ENCODE measurements around the gene OR2AG1.
"Not testable (repeated sequence)": the region's sequence is repeated elsewhere in the genome, so short reads cannot be mapped to it uniquely, and the experiment has no call there.

OR2AG1 gene

DNA sequence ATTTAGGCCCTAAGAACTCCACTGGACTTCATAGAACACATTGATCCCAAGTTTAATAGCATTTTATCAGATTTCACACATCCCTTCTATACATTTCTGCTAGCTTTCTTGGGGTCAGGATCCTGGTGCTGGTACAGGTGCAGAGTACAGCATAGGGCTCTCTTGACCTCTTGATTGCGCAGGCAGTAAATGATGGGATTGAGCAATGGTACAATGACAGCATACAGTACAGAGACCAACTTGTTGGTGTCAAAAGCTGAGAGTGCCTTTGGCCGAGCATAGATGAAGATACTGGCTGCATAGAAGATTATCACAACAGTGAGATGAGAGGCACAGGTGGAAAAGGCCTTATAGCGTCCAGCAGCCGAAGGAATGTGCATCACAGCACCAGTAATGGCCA, 11.8 kb downstream of the OR2AG1 start:
- DNase-seq = no peak

DNA sequence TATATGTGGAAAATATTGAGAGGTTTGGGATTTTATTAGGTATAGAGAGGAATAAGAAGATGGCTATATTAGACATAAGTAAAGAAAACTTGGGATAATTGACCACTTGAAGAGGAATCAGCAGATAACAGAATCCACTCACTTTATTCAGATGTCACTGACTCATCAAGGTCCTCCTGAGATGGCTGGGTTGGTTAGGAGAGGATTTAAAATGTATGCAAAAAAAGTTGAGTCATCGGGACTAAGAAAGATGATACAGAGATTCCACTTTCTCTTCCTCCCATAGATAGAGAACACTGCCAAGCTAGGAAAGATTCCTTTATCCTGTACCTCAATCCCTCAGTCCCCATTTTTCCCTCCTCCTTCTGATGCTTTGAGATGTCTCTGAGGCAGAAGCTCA, 16.6 kb downstream of the OR2AG1 start, which contains the start of gene OR6A2:
Gene OR6A2, minus strand, starts transcription at position 288 of the 400 bp plus-strand sequence. CDS start 3,981 bp downstream, outside the sequence.
- DNase-seq = no peak

DNA sequence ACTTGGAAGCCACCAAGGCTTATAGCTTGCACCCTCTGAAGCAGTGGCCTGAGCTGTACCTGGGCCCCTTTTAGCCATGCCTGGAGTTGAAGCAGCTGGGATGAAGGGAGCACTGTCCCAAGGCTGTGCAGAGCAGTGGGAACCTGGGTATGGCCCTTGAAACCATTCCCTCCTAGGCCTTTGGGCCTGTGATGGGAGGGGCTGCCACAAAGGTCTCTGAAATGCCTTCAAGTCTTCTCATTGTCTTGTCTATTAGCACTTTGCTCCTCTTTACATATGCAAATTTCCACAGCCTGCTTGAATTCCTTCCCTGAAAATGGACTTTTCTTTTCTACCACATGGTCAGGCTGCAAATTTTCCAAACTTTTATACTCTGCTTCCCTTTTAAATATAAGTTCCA, 18.3 kb downstream of the OR2AG1 start:
- not testable (repeated sequence) for DNase-seq

DNA sequence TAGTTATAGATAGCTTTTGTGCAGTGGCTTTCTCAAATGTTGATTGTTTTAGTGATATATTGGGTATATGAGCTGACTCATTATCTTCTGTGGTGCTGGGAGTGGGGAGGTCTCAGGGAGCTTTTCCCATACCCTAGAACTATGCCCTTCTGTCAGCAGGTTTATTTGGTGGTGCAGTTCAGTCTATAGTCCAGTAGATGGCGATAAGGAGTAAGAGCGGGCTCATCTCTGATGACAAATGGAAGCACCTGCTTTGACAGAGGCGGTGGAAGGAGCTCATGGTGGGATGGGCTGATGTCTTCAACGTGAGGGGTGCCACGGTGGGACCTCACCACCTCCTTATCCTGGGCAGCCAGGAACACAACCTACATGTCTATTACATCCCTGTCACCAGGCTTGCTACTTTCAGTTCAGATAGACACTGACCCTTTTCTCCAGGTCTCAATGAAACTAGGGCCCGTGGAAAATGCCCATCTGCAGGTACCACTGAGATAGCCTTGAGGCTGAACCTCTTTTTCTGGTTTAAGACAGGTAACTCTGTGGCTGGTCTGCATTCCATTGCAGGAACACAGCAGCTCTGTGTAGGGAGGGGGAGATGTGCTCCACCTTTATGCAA, 29.7 kb downstream of the OR2AG1 start:
- DNase-seq = peak; percentile 72

DNA sequence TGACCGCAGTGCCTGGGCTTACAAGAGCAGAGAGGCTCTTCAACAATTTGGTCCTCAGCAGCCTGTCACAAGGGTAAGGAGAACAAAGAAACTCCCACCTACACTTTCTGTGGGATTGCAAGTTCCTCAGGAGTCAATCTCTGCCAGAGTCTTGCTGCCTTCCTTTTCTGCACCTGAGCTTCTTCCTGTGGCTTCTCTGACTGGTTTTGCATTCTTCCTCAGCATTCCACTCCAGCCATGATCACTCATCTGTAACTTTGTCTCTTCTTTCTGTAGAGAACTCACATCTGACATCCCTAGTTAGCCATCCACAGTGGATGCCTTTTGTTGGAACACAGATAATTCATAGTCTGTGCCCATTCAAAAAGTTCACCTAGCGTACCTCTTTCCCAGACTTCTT, 30.8 kb downstream of the OR2AG1 start:
- no peak for DNase-seq

DNA sequence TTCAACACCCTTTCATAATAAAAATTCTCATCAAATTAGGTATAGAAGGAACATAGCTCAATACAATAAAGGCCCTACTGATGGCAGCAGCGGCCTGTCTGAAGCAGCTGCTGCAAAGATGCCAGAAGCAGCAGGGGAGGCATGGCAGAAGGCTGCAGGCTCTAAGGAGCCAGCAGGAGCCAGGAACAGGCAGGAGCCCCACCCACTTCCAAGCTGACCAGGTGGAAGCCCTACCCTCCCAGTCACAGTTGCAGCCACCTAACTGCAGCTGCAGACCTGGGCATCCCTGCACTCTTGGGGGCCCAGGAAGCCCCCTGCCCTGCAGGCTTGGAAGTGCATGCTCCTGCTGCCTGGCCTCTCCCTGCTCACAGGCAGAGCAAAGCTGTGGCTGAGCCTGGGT, 34.9 kb downstream of the OR2AG1 start:
- peak; percentile 28 for DNase-seq

DNA sequence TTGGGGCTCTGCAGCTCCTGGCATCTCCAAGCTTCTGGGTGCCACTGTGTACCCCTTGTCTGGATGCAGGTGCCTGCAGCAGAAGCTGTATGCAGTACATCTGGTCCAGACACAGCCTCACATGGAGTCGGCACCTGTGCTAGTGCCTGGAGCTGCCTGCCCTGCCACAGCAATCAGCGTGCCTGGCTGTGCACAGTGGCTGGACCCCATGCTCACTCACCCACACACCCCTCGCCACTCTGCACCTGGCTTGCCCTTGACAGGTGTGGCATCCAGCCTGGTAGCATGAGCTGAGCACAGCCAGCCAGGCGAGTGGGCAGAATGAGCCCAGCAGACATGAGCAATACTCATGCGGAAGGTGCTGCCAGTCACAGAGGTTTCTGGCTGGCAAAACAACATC, 36.1 kb downstream of the OR2AG1 start:
- no peak for DNase-seq

DNA sequence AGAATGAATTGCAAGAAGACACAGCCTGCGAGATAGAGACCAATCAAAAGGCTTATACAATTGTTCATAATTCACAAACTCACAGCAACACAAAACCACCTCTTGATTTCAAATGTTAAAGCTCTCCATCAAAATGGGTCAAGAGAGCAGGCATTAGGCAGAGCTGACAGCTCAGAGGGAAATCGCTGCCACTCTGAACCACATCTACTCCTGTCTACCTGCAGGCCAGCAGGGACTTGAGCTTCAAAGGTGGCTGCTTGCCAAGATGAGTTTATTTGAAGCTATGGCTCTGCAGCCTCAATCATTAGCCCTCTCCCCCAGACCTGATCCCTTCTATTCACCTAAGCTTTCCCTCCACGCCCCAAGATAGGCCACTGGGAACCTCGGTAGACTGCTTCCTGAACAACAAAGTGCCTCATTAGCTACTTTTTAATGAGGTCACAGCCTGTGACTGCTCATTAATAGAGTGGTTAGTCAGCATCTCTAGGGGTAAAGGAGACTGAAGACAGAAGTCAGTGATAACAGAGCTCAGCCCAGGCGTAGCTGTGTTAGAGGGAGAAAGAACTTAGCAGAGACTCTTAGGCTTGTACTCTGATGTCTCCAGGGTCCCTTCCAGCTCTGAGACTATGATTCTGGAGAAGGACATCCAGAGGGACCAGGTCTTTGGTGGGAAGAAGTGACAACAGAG, 41.5 kb downstream of the OR2AG1 start:
- no peak for DNase-seq

DNA sequence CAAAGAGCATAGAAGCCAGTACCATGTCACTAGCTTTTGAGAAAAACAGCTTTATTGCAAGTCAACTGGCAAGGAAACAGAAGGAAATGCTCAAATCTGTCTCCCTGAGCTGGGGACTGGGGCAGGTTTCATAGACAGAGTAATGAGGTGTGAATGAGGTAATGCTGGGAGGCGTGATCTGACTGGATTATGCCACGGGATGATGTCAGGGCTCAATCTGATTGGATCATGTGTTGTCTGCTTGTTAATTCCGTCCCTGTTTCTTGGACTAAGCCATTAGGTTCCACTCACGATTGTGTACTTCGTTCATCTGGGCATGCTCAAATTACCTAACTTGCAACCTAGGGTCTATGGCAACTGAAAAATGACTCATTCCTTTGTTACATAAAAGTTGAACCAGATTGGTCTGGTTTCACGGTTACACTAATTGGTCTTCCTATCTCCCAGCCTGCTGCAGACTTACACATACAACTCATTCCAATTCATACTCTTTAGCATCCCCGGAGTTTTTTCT, 42.5 kb downstream of the OR2AG1 start:
- DNase-seq = peak; percentile 10

DNA sequence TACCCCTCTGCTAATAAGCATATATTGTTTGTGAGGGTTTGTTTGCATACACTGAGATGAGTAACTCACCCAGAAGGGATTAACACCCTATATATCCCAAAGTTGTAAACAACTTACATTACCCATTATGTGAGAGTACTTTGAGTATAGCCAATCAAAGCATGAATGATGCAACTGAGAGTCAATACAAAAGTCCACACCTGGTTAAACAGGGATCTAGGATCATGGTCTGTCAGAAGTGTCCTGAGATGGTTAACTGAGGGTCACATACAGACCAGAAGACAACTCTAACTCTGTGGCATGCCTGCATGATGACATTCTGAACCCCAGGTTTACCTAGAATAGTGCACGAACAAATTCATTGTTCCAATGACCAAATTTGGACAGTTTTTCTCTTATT, 45.3 kb downstream of the OR2AG1 start:
- no peak for DNase-seq

DNA sequence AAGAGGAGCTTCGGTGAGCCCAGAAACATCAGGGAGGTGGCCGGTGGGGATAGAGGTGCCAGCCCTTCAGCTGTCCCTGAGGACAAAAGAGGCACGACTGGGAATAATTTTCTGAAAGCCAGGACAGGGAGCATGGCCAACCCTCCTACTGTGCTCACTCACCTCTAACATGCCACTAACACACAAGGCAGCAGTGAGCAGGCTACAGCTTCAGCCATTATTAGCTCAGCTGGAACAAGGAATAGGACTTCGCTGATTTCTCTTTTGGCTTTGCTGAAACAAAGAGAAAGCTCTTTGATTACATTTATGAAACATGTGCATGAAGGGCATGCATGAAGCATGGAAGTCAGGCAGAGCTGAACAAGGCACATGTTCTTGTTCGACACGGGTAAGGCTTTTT, 50.5 kb downstream of the OR2AG1 start:
- no peak for DNase-seq

DNA sequence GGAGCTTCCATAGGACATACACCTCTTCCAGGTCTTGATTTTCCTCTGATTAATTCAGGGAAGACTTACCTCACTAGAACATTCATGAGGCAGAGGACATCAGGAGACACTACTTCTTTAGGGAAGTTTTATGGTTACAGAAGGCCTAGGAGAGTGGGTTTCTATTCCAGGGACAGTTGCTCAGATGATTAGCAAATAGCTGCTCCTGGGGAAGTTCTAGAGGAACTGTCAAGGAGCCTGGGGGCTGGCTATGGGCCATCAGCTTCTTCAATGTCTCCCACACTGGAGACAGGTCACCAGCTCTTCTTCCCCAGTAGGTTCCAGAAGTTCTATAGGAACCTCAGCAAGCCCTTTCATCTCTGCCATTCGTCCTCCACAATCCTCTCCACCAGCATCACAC, 51.2 kb downstream of the OR2AG1 start:
- DNase-seq = no peak

Measured in NCI-H82 (cell line).